PC-3 (cell line): Measurements from ENCODE around the gene WLS. TPM values are rescaled to one million over a fixed set of nuclear protein-coding genes. Genes with fewer than 3 reads are reported as not detected.

Experiments
- ATAC-seq: fragments of 200-7000 bp; cut with Tn5 transposase; 2 replicates; pipeline ENCODE4 v1.9.1; 2020; ENCODE audit warnings: mild to moderate bottlenecking, moderate library complexity
- BruUV-seq: library from RNA; stranded (reverse); fragments of 400-500 nt; replicated peaks from 2 replicates; lab custom pipeline; 2021; lab: Mats Ljungman, UMichigan
- CTCF ChIA-PET: fragments of 300-600 bp; sonication (Branson Sonifier 250); formaldehyde crosslinking; loops from one replicate; lab custom pipeline; 2022; ENCODE audit warnings: antibody characterized with exemption; lab: Charles Lee
- POLR2A ChIA-PET: fragments of 300-600 bp; sonication (Branson Sonifier 250); formaldehyde crosslinking; loops from one replicate; lab custom pipeline; 2022; ENCODE audit warnings: antibody characterized with exemption; ENCODE audit not compliant: unreplicated experiment; lab: Charles Lee
- DNase-seq: peaks from one replicate; pipeline ENCODE4 v3.0.0-alpha.2; 2015
- H2AFZ ChIP-seq: fragments of 300-600 bp; sonication (generic); 2 replicates; pipeline ENCODE4 v1.6.0; 2016; ENCODE audit warnings: antibody characterized with exemption, low read length
- H3F3A ChIP-seq: fragments of 300-600 bp; sonication (generic); one replicate; pipeline ENCODE4 v1.6.0; 2017; ENCODE audit warnings: antibody characterized with exemption, low read length, control low read depth, mild to moderate bottlenecking; ENCODE audit not compliant: unreplicated experiment
- H3K27ac ChIP-seq: fragments of 300-600 bp; sonication (generic); 2 replicates; pipeline ENCODE4 v1.5.1; 2016; ENCODE audit warnings: mild to moderate bottlenecking, low read length
- H3K27me3 ChIP-seq: fragments of 300-600 bp; sonication (generic); 2 replicates; pipeline ENCODE4 v1.6.1; 2016; ENCODE audit warnings: low read length, mixed read lengths
- H3K36me3 ChIP-seq: fragments of 300-600 bp; sonication (generic); 2 replicates; pipeline ENCODE4 v1.6.1; 2016; ENCODE audit warnings: low read depth, mixed run types, low read length, mixed read lengths
- H3K4me1 ChIP-seq: fragments of 300-600 bp; sonication (generic); 2 replicates; pipeline ENCODE4 v1.5.1; 2016; ENCODE audit warnings: low read length; ENCODE audit not compliant: insufficient read depth
- H3K4me2 ChIP-seq: fragments of 300-600 bp; sonication (generic); 2 replicates; pipeline ENCODE4 v1.6.0; 2016; ENCODE audit warnings: low read length
- H3K4me3 ChIP-seq: fragments of 300-600 bp; sonication (generic); 2 replicates; pipeline ENCODE4 v1.5.1; 2016; ENCODE audit warnings: mild to moderate bottlenecking, low read length, mixed read lengths
- H3K79me2 ChIP-seq: fragments of 300-600 bp; sonication (generic); 2 replicates; pipeline ENCODE4 v1.6.1; 2017; ENCODE audit warnings: low read length, mixed read lengths
- H3K9ac ChIP-seq: fragments of 300-600 bp; sonication (generic); 2 replicates; pipeline ENCODE4 v1.6.0; 2016; ENCODE audit warnings: mild to moderate bottlenecking, low read length
- H3K9me2 ChIP-seq: fragments of 300-600 bp; sonication (generic); replicated peaks from 2 replicates; pipeline ENCODE4 v1.6.1; 2016; ENCODE audit warnings: mixed run types, low read length, mixed read lengths
- H3K9me3 ChIP-seq: fragments of 300-600 bp; sonication (generic); 2 replicates; pipeline ENCODE4 v1.6.1; 2016; ENCODE audit warnings: low read length, mixed read lengths
- H4K20me1 ChIP-seq: fragments of 300-600 bp; sonication (generic); 2 replicates; pipeline ENCODE4 v1.6.1; 2016; ENCODE audit warnings: low read length, mixed read lengths
- EZH2 ChIP-seq: fragments of 300-600 bp; sonication (generic); IDR thresholded peaks from one replicate; pipeline ENCODE4 v1.6.1; 2017; ENCODE audit warnings: antibody characterized with exemption, mild to moderate bottlenecking, low read length; ENCODE audit not compliant: unreplicated experiment
- EZH2phosphoT487 ChIP-seq: fragments of 300-600 bp; sonication (generic); IDR thresholded peaks from 2 replicates; pipeline ENCODE4 v1.6.1; 2018; ENCODE audit warnings: mild to moderate bottlenecking, antibody characterized with exemption, low read length, borderline replicate concordance
- intact Hi-C: fragments of 100-400 bp; cut with micrococcal nuclease; formaldehyde crosslinking; loops from 2 replicates; pipeline ENCODE4 v1.9.0; 2023
- total RNA-seq: library from RNA; depleted of rRNA; stranded (reverse); fragments of >200 nt; gene quantifications from 2 replicates; pipeline ENCODE4 v1.2.3, GENCODE V29; 2014
- TF ChIP-seq, protein P1 (sequence below): fragments of 300-600 bp; sonication (generic); conservative IDR thresholded peaks from 2 replicates; pipeline ENCODE4 v1.5.1; 2017; ENCODE audit warnings: antibody characterized with exemption, low read depth, mild to moderate bottlenecking, low read length

The WLS gene
- total RNA-seq, 1 experiment from 2014 or later = 19.1 TPM

DNA sequence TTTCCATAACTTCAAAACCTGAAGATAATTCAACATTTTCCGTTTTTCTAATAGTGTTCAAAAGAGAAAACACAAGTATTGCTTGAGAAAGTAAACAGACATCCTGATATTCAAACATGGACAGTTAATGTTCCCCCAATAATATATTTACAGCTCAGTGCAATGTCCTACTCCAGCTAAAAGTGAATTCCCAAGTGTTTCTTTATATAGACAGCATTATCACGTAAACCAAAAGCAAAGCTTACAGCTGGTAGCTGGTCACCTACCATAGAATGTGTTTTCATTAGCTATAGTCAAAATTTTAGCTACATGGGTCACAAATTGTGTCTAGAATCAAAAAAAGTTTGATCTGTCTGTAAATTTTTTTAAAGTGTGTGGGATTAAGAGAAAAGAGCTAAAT is 34.9 kb downstream of the WLS start:
- DNase-seq (no peak), ATAC-seq (peak; percentile 16)
- ChIA-PET POLR2A (interaction anchor here (0.6 to 1.0 kb wide), 4 partner anchors 20 to 187 kb away, joined by 3 to 5 read pairs (median 4); no protein-coding TSS in a partner anchor), CTCF (interaction anchor here (0.5 to 1.8 kb wide), 3 partner anchors 77 to 124 kb away, joined by 3 to 5 read pairs (median 4); no protein-coding TSS in a partner anchor)
- H4K20me1 ChIP-seq = no peaks in the 10 kb centered on the region
- no peaks in the 10 kb centered on the region; the same call in 1 of the 2 replicates for H3K36me3 ChIP-seq
- peak overlapping the region; percentile 37; the same call in 1 of the 2 replicates for H3K4me3 ChIP-seq
- TF ChIP-seq EZH2 (no peak), EZH2phosphoT487 (no peak)
- TF ChIP-seq, protein P1, sequence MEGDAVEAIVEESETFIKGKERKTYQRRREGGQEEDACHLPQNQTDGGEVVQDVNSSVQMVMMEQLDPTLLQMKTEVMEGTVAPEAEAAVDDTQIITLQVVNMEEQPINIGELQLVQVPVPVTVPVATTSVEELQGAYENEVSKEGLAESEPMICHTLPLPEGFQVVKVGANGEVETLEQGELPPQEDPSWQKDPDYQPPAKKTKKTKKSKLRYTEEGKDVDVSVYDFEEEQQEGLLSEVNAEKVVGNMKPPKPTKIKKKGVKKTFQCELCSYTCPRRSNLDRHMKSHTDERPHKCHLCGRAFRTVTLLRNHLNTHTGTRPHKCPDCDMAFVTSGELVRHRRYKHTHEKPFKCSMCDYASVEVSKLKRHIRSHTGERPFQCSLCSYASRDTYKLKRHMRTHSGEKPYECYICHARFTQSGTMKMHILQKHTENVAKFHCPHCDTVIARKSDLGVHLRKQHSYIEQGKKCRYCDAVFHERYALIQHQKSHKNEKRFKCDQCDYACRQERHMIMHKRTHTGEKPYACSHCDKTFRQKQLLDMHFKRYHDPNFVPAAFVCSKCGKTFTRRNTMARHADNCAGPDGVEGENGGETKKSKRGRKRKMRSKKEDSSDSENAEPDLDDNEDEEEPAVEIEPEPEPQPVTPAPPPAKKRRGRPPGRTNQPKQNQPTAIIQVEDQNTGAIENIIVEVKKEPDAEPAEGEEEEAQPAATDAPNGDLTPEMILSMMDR = no peak
- H3K9ac ChIP-seq = peak overlapping the region; percentile 37
- no peaks in the 10 kb centered on the region for H3K9me2 ChIP-seq
- peaks cover 8% of the 10 kb centered on the region for H3K79me2 ChIP-seq
- no peaks in the 10 kb centered on the region for H3K9me3 ChIP-seq
- peaks cover 43% of the 10 kb centered on the region for H3K4me1 ChIP-seq
- peaks cover 16% of the 10 kb centered on the region for H3F3A ChIP-seq
- peak overlapping the region; percentile 93 for H3K27ac ChIP-seq
- no peak overlapping the region for H2AFZ ChIP-seq
- no TSS peak for BruUV-seq
- H3K4me2 ChIP-seq = peak overlapping the region; percentile 74
- intact Hi-C loops = loop anchor here (2.0 kb wide), 2 partner anchors 77 to 187 kb away; no protein-coding TSS in a partner anchor
- H3K27me3 ChIP-seq = no peaks in the 10 kb centered on the region

DNA sequence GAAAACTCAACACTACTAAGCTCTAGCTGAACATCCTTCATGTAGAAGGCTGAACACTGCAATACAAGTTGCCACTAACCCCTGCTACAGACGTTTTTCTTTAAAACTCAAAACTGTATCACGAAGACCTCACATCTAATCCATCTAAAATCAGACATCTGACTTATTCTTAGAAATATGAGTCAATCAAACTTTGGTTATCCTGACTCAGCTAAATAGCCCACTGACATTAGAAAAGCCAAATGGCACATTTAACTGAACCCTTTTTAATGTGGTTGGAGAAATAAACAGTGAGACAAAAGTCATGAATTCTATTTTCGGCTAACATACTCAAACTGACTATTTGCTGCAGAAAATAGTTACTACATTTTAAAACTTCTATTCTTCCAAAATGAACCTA is 35.6 kb downstream of the WLS start:
- intact Hi-C loops = loop anchor here (2.0 kb wide), 2 partner anchors 76 to 188 kb away; no protein-coding TSS in a partner anchor
- POLR2A ChIA-PET = no interaction called here
- peaks cover 8% of the 10 kb centered on the region for H3K79me2 ChIP-seq
- no peak overlapping the region for H3K4me3 ChIP-seq
- peak overlapping the region; percentile 93 for H3K27ac ChIP-seq
- CTCF ChIA-PET = interaction anchor here (1.8 kb wide), 1 partner anchor 76 kb away, joined by 5 read pairs; no protein-coding TSS in a partner anchor
- no peak overlapping the region for H2AFZ ChIP-seq
- H3K36me3 ChIP-seq = no peaks in the 10 kb centered on the region; the same call in none of the 2 replicates
- peak overlapping the region; percentile 74 for H3K4me2 ChIP-seq
- H4K20me1 ChIP-seq = no peaks in the 10 kb centered on the region
- no peaks in the 10 kb centered on the region for H3K9me3 ChIP-seq
- ATAC-seq (no peak), DNase-seq (peak; percentile 37)
- H3F3A ChIP-seq = peaks cover 16% of the 10 kb centered on the region
- peaks cover 36% of the 10 kb centered on the region for H3K4me1 ChIP-seq
- no peaks in the 10 kb centered on the region for H3K27me3 ChIP-seq
- peak overlapping the region; percentile 37 for H3K9ac ChIP-seq
- no TSS peak for BruUV-seq
- TF ChIP-seq, protein P1 = no peak
- TF ChIP-seq EZH2phosphoT487 (no peak), EZH2 (no peak)
- no peaks in the 10 kb centered on the region for H3K9me2 ChIP-seq

DNA sequence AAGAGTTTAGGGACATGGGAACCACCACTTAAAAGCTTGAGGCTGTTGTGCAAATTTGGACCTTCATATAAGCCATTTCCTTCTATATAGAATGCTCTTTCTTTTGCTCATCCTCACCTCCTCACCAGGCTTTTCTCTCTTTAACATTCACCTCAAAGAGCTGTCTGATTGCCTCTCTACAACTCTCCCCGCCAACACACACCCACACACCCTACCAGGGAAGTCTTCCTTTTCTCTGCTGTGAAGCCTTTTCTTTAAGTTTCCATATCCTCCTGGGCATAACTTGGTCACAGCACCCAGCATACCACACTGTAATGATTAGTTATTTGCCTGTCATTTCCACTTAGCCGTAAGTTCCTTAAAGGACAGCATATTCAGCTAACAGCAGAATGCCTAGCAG is 40.6 kb downstream of the WLS start:
- Histone ChIP-seq H4K20me1 (no peaks in the 10 kb centered on the region), H3K4me1 (peaks cover 6% of the 10 kb centered on the region), H3K4me3 (no peak overlapping the region), H3F3A (no peaks in the 10 kb centered on the region), H3K36me3 (peaks cover 7% of the 10 kb centered on the region), H3K9me2 (no peaks in the 10 kb centered on the region), H3K27ac (no peak overlapping the region), H2AFZ (no peak overlapping the region), H3K79me2 (peaks cover 2% of the 10 kb centered on the region), H3K27me3 (no peaks in the 10 kb centered on the region), H3K9me3 (no peaks in the 10 kb centered on the region), H3K9ac (no peak overlapping the region), H3K4me2 (no peak overlapping the region)
- DNase-seq = no peak
- TF ChIP-seq EZH2 (no peak), EZH2phosphoT487 (no peak)
- TF ChIP-seq, protein P1 = no peak
- BruUV-seq = no TSS peak
- no peak for ATAC-seq
- POLR2A ChIA-PET = no interaction called here
- CTCF ChIA-PET = interaction anchor here (0.6 kb wide), 1 partner anchor 25 kb away, joined by 3 read pairs; no protein-coding TSS in a partner anchor
- intact Hi-C loops = no loop called here
